Transverse colon (tissue), 4 donors: ENCODE measurements around the gene GALNT2. TPM values are rescaled to one million over a fixed set of nuclear protein-coding genes. Genes with fewer than 3 reads are reported as not detected.
A peak's percentile ranks its signal among the peaks of the same experiment; 100 is the strongest.

ENCODE experiments used
- DNase-seq: peaks from one replicate; pipeline ENCODE4 v3.0.0-alpha.2; 2019
- H3K27ac ChIP-seq, 4 donors: fragments of 200-600 bp; sonication (generic); 2 replicates each; pipeline ENCODE4 v1.5.1; 2016 to 2018; ENCODE audit warnings: inconsistent platforms in 4 of 4
- H3K27me3 ChIP-seq: fragments of 200-600 bp; sonication (generic); 2 replicates; pipeline ENCODE4 v1.5.1; 2017; ENCODE audit warnings: inconsistent platforms
- H3K36me3 ChIP-seq, 4 donors: fragments of 200-600 bp; sonication (generic); 2 replicates each; pipeline ENCODE4 v1.5.1; 2017 to 2019; ENCODE audit warnings: inconsistent platforms in 4 of 4
- H3K4me1 ChIP-seq, 4 donors: fragments of 200-600 bp; sonication (generic); 2 replicates each; pipeline ENCODE4 v1.5.1; 2017 to 2020; ENCODE audit warnings: inconsistent platforms in 4 of 4
- H3K4me3 ChIP-seq, 4 donors: fragments of 200-600 bp; sonication (generic); 1 replicate in 1 of 4; 2 replicates in 3 of 4; pipeline versions ENCODE4 v1.5.1 to v1.6.1; 2017 to 2019; ENCODE audit warnings: inconsistent platforms in 4 of 4
- H3K9me3 ChIP-seq, 2 donors: fragments of 200-600 bp; sonication (generic); 2 replicates each; pipeline ENCODE4 v1.5.1; 2017 to 2019; ENCODE audit warnings: inconsistent platforms in 2 of 2
- CTCF ChIP-seq, 5 experiments: fragments of 200-600 bp in 3 of 5; fragments of 450-650 bp in 2 of 5; sonication (generic) in 3 of 5; IDR thresholded peaks; 1 replicate in 2 of 5; 2 replicates in 3 of 5; pipeline ENCODE4 v1.5.1; 2016 to 2017; ENCODE audit warnings: antibody characterized with exemption in 5 of 5, inconsistent platforms in 3 of 5, mild to moderate bottlenecking in 2 of 5, moderate library complexity in 1 of 5
- EP300 ChIP-seq: sonication (generic); formaldehyde crosslinking; IDR thresholded peaks from one replicate; pipeline ENCODE4 v1.6.1; 2017; ENCODE audit warnings: antibody characterized with exemption, low read depth
- POLR2A ChIP-seq: fragments of 450-650 bp; IDR thresholded peaks from one replicate; pipeline ENCODE4 v1.6.1; 2016; ENCODE audit warnings: antibody characterized with exemption, mild to moderate bottlenecking, moderate library complexity
- POLR2AphosphoS5 ChIP-seq, 3 donors: sonication (generic); formaldehyde crosslinking; IDR thresholded peaks; one replicate each; pipeline ENCODE4 v1.6.1; 2016; ENCODE audit warnings: antibody characterized with exemption in 3 of 3
- WGBS, 2 donors: methylation state at CpG; one replicate each; pipeline ENCODE4 v1.1.5; 2018; ENCODE audit warnings: low coverage in 1 of 2; 5-methylcytosine and 5-hydroxymethylcytosine counted together
- in situ Hi-C, 4 donors: fragments of 200-750 bp; cut with MboI; loops; one replicate each; pipeline versions ENCODE4 v1.15.0 to v1.15.1; 2017; ENCODE audit warnings: low sequenced_read_pairs in 3 of 4, low pct_ligation_motif_present in 1 of 4, low pct_unique_long_range_greater_than_20kb in 1 of 4
- intact Hi-C: fragments of 100-400 bp; cut with DNase I; formaldehyde crosslinking; loops from one replicate; pipeline ENCODE4 v1.15.1; 2023; ENCODE audit warnings: low total_unique reads
- total RNA-seq, 4 donors: library from RNA; depleted of rRNA; stranded (reverse); fragments of >200 nt; gene quantifications; one replicate each; pipeline ENCODE4 v1.1.0, GENCODE V29; 2016

Gene GALNT2
- total RNA-seq, 4 donors from 2014 or later = 16.5 to 48.8 (median 36.8) TPM

- WGBS, 2 donors = 85% methylated on average over 4 of the region's 4 CpGs; no CpG with 5 or more reads in 1 of the 2 donors
Observed at GRCh38 chr1:230102472-230102871, 35.4 kb downstream of the GALNT2 start.

GRCh38 chr1:230103306-230104173 lies 36.5 kb downstream of the GALNT2 start:
- WGBS, 2 donors = 73% methylated on average over 5 of the region's 5 CpGs; no CpG with 5 or more reads in 1 of the 2 donors
- Histone ChIP-seq H3K27me3 (no peaks in the 10 kb centered on the region), H3K4me1 (peaks cover 31 to 50% (median 40%) of the 10 kb centered on the region in 4 donors), H3K27ac (peak overlapping the region; percentile 53 to 80 (median 68)), H3K9me3 (no peaks in the 10 kb centered on the region), H3K4me3 (no peak overlapping the region), H3K36me3 (no peaks in the 10 kb centered on the region)
- in situ Hi-C loops (no loop called here), intact Hi-C loops (no loop called here)
- no peak for DNase-seq
- no peak for TF ChIP-seq POLR2AphosphoS5 (IDR thresholded peaks at IDR 0.05)
- TF ChIP-seq EP300 = no peak
- no peak for TF ChIP-seq CTCF (IDR thresholded peaks at IDR 0.05)
- TF ChIP-seq POLR2A = no peak

More at GRCh38 chr1:230102472-230102871, 35.4 kb downstream of the GALNT2 start:
- H3K4me3 ChIP-seq = no peak overlapping the region
- no peak for DNase-seq
- intact Hi-C loops (no loop called here), in situ Hi-C loops (no loop called here)
- no peaks in the 10 kb centered on the region for H3K27me3 ChIP-seq
- peaks cover 31 to 50% (median 40%) of the 10 kb centered on the region in 4 donors for H3K4me1 ChIP-seq
- H3K9me3 ChIP-seq = no peaks in the 10 kb centered on the region
- no peak for TF ChIP-seq EP300
- TF ChIP-seq POLR2AphosphoS5 (IDR thresholded peaks at IDR 0.05) = no peak
- no peak for TF ChIP-seq POLR2A
- TF ChIP-seq CTCF (IDR thresholded peaks at IDR 0.05) = no peak
- no peaks in the 10 kb centered on the region for H3K36me3 ChIP-seq
- H3K27ac ChIP-seq = no peak overlapping the region

- Histone ChIP-seq H3K36me3 (no peaks in the 10 kb centered on the region), H3K27me3 (no peaks in the 10 kb centered on the region), H3K4me1 (peaks cover 31 to 53% (median 46%) of the 10 kb centered on the region in 4 donors), H3K4me3 (no peak overlapping the region), H3K27ac (peak overlapping the region; percentile 53 to 80 (median 68)), H3K9me3 (no peaks in the 10 kb centered on the region)
- intact Hi-C loops = no loop called here
- WGBS, 2 donors = 0 to 16% methylated on average over 2 to 19 of the region's 19 CpGs
- no peak for TF ChIP-seq CTCF (IDR thresholded peaks at IDR 0.05)
- peak; percentile 74 to 89 (median 81) for TF ChIP-seq POLR2AphosphoS5 (IDR thresholded peaks at IDR 0.05)
- DNase-seq = peak; percentile 94
- in situ Hi-C loops = no loop called here
Observed at GRCh38 chr1:230104395-230105244, 37.6 kb downstream of the GALNT2 start.

GRCh38 chr1:230105245-230105753 lies 38.3 kb downstream of the GALNT2 start:
- no peak for TF ChIP-seq POLR2AphosphoS5 (IDR thresholded peaks at IDR 0.05)
- TF ChIP-seq POLR2A = no peak
- TF ChIP-seq CTCF (IDR thresholded peaks at IDR 0.05) = no peak
- TF ChIP-seq EP300 = no peak
- Histone ChIP-seq H3K9me3 (no peaks in the 10 kb centered on the region), H3K27ac (peak overlapping the region; percentile 53 to 80 (median 68)), H3K4me1 (peaks cover 32 to 59% (median 52%) of the 10 kb centered on the region in 4 donors), H3K4me3 (no peak overlapping the region), H3K27me3 (no peaks in the 10 kb centered on the region), H3K36me3 (no peaks in the 10 kb centered on the region)
- WGBS, 2 donors = 79 to 84% methylated on average over 4 to 12 of the region's 12 CpGs
- in situ Hi-C loops (no loop called here), intact Hi-C loops (no loop called here)
- no peak for DNase-seq
